H1 (cell line): ENCODE measurements around the gene LHX5. TPM values are rescaled to one million over a fixed set of nuclear protein-coding genes. Genes with fewer than 3 reads are reported as not detected.

Source experiments
- polyA plus RNA-seq, 7 experiments: library from polyadenylated mRNA; depleted of rRNA in 3 of 7; stranded (reverse) in 5 of 7; unstranded in 2 of 7; fragments of >200 nt in 5 of 7; fragments of 200-250 nt in 2 of 7; gene quantifications; 1 replicate in 5 of 7; 2 replicates in 1 of 7; 4 replicates in 1 of 7; pipeline versions ENCODE4 v1.2.1 to v1.2.3, GENCODE V29; 2011 to 2013; ENCODE audit warnings: missing spikeins in 2 of 7, mixed read lengths in 2 of 7
- total RNA-seq: library from RNA; stranded (reverse); fragmentation: NEBNext Ultra II Directional; extraction: Animal tissue kit (Norgen Biotek cat#: 25700); gene quantifications from 2 replicates; pipeline ENCODE4 v1.2.1, GENCODE V29; 2021

LHX5 gene
- total and polyA plus RNA-seq, 2 of the 8 experiments (the other 6 are each of a cell fraction or from before 2014, with no cell fraction given): 0.47 to 1.1 TPM

Other genes starting within 250 kb of the LHX5 start
- gene SLC8B1, start 136.8 kb downstream of the LHX5 start, total RNA-seq: 11.2 and 11.3 TPM in 2 replicates
- gene SLC8B1, start 136.8 kb downstream of the LHX5 start, polyA plus RNA-seq (2011; rRNA removed): 19.1 and 26.9 TPM in 2 replicates
- 33.1 and 33.5 TPM in 2 replicates for gene PLBD2, start 113.3 kb downstream of the LHX5 start, total RNA-seq
- gene PLBD2, start 113.3 kb downstream of the LHX5 start, polyA plus RNA-seq (2011; rRNA removed): 16.8 and 25.6 TPM in 2 replicates
- not detected in 2 replicates for gene SDS, start 68.0 kb downstream of the LHX5 start, total RNA-seq
- gene SDS, start 68.0 kb downstream of the LHX5 start, polyA plus RNA-seq (2011; rRNA removed): 0.21 and 0.38 TPM in 2 replicates
- 0.69 TPM in 1 of 2 replicates, not detected in the other for gene SDSL, start 49.5 kb downstream of the LHX5 start, total RNA-seq
- 1.3 and 1.7 TPM in 2 replicates for gene SDSL, start 49.5 kb downstream of the LHX5 start, polyA plus RNA-seq (2011; rRNA removed)